SU-DHL-6 (cell line): ENCODE results near the gene SREBF2.

Source experiments
- EZH2phosphoT487 ChIP-seq: fragments of 200-600 bp; sonication (generic), shearing (Covaris generic); conservative IDR thresholded peaks from 2 replicates; pipeline ENCODE4 v1.6.1; 2018; ENCODE audit warnings: mild to moderate bottlenecking, antibody characterized with exemption, low read length, moderate library complexity, mixed read lengths
- TF ChIP-seq, protein P1 (sequence below): fragments of 200-600 bp; sonication (generic); IDR thresholded peaks from one replicate; pipeline ENCODE4 v1.5.1; 2017; ENCODE audit warnings: antibody characterized with exemption, mild to moderate bottlenecking, low read length, moderate library complexity; ENCODE audit not compliant: insufficient read depth, poor library complexity, severe bottlenecking

- TF ChIP-seq, protein P1, sequence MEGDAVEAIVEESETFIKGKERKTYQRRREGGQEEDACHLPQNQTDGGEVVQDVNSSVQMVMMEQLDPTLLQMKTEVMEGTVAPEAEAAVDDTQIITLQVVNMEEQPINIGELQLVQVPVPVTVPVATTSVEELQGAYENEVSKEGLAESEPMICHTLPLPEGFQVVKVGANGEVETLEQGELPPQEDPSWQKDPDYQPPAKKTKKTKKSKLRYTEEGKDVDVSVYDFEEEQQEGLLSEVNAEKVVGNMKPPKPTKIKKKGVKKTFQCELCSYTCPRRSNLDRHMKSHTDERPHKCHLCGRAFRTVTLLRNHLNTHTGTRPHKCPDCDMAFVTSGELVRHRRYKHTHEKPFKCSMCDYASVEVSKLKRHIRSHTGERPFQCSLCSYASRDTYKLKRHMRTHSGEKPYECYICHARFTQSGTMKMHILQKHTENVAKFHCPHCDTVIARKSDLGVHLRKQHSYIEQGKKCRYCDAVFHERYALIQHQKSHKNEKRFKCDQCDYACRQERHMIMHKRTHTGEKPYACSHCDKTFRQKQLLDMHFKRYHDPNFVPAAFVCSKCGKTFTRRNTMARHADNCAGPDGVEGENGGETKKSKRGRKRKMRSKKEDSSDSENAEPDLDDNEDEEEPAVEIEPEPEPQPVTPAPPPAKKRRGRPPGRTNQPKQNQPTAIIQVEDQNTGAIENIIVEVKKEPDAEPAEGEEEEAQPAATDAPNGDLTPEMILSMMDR = no peak
- no peak for TF ChIP-seq EZH2phosphoT487
These were observed 11.2 kb upstream of the SREBF2 start for GRCh38 chr22:41821471-41822316.
